Urothelium cell line (cell line): ENCODE results near the gene TMEM14C.
"Not testable (repeated sequence)": the region's sequence is repeated elsewhere in the genome, so short reads cannot be mapped to it uniquely, and the experiment has no call there.

Source experiments
- DNase-seq: peaks from one replicate; pipeline ENCODE4 v3.0.0; 2011; ENCODE audit warnings: low spot score, mixed read lengths
- FAIRE-seq: peaks from 2 replicates; lab custom pipeline; 2011; peaks lifted over from hg19 to GRCh38; lab: Jason Lieb, UNC

The TMEM14C gene

DNA sequence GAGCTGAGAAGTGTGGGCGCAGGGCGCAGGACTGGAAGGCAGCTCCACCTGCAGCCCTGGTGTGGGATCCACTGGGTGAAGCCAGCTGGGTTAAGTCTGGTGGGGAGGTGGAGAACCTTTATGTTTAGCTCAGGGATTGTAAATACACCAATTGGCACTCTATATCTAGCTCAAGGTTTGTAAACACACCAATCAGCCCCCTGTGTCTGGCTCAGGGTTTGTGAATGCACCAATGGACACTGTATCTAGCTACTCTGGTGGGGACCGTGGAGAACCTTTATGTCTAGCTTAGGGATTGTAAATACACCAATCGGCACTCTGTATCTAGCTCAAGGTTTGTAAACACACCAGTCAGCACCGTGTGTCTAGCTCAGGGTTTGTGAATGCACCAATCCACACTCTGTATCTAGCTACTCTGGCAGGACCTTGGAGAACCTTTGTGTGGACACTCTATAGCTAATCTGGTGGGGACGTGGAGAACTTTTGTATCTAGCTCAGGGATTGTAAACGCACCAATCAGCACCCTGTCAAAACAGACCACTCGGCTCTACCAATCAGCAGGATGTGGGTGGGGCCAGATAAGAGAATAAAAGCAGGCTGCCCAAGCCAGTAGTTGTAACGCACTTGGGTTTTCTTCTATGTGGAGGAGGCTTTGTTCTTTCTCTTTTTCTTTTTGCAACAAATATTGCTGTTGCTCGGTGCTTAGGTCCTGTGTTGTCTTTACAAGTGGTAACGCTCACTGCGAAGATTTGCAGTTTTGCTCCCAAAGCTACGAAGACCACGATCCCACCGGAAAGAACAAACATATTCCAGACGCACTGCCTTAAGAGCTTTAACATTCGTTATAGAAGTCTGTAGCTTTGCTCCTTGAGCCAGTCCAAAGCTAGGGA, 1.7 kb upstream of the TMEM14C start:
- not testable (repeated sequence) for DNase-seq, FAIRE-seq

DNA sequence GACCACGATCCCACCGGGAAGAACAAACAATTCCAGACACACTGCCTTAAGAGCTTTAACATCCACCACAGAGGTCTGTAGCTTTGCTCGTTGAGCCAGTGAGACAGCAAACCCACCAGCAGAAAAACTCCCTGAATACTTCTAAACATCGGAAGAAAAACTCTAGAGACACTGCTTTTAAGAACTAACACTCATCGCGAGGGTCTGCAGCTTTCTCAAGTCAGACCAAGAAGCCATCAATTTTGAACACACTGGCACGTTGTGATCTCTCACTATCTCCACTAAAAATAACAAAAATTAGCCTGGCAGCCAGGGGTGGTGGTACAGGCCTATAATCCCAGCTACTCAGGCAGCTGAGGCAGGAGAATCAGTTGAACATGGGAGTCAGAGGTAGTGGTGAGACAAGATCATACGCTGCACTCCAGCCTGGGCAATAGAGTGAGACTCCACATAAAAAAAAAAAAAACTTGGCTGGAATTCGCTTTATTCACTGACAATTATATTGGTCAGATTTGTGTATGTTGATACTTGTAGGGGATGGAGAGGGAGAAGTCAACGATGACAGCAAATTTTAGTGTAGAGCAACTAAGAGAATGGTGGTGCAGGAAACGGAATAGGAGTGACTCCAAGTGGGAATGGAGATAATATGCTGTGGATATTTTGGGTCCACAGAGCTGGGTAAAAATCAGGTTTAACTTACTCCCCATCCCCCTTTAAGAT, 860 bp upstream of the TMEM14C start:
- no peak for DNase-seq
- no peak for FAIRE-seq

DNA sequence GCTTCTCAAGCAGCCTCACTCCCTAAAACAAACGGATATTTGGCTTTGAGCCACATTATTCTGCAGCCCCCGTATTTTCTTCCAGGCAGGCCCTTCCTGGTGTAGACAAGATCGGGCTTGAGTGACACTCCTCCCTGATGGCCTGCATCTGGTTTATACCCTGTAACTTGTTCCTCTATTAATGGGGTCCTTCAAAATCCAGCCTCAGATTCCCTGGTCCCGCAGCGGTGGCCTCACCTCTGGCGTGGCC, 375 bp upstream of the TMEM14C start:
- FAIRE-seq: no peak
- no peak for DNase-seq

DNA sequence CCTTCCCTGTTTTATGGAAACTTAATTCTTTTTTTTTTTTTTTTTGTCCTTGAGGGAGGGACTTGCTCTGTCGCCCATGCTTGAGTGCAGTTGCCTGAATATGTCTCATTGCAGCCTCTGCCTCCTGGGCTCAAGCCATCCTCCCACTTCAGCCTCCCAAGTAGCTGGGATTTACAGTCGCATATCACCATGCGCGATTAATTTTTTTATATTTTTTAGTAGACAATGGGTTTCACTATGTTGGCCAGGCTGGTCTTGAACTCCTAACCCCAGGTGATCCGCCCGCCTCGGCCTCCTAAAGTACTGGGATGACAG, 654 bp downstream of the TMEM14C start:
- FAIRE-seq: no peak
- no peak for DNase-seq

DNA sequence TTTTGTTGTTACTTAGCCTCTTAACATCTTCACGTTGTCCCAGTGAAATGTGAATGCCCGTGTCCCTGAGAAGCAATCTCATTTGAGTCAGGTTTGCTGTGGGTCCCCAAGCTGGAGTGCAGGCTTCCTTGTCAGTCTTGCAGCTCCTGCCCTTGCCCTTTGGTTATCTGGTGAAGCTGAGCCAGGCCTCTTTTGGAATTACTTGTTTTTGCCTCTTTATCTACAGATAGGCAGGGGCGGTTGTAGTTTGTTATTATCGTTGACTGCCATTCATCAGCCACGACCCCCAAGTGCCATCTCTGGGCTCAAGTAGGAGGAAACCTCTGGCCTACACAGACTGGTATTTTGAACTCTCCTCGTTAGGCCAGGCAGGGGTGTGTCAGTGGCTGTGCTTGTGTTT, 2.2 kb downstream of the TMEM14C start:
- no peak for FAIRE-seq

DNA sequence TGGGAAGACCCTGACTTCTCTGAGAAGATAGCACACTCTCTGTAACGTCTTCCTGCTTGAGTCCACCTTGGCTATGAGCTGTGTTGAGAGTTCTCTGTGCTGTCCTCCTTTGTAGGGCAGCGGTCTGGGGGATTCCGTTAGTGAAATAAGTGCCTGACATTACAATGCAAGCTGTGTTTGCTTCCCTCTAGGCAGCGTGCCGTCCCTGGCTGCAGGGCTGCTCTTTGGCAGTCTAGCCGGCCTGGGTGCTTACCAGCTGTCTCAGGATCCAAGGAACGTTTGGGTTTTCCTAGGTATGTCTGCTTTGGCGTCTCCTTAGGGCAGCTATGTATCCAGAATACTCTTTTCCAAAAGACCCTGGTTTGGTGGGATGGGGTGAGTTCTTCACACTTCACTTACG, 2.8 kb downstream of the TMEM14C start:
- DNase-seq (no peak), FAIRE-seq (no peak)

More for the DNA sequence above, 2.2 kb downstream of the TMEM14C start:
- no peak for DNase-seq

DNA sequence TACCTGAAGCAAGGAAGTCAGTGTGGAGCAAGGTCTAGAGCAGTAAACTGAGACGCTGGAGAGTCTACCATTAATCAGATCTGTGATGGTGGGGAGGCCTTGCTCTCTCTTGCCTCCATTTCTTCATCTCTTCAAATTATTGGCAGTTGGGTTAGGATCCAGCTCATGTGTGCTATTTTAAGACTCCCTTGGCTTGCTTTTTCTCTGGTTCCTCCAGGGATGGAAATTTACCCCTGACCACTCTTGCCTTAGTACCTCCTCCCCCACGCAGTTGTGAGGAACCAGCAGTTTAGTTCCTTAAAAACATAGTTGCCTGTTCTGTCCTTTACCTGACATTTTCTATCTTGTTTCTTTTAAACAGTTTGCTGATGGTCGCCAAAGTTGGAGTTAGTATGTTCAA, 7.4 kb downstream of the TMEM14C start:
- FAIRE-seq: no peak
- DNase-seq: no peak

DNA sequence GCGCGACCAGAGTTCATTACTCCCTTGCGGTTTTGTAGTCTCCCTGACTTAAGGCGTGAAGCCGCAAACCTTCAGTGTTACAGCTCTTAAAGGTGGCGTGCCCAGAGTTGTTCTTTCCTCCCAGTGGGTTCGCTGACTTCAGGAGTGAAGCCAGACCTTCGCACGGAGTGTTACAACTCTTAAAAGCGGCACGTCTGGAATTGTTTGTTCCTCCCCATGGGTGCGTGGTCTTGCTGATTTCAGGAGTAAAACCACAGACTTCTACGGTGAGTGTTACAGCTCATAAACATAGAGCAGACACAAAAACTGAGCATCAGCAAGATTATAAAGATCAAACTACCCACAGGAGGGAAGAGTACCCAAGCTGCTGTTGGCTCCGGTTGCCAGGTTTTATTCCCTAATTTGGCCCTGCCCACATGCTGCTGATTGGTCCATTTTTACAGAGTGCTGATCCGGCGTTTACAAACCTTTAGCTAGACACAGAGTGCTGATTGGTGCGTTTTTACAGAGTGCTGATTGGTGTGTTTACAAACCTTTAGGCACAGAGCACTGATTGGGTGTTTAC, 10.4 kb downstream of the TMEM14C start:
- no peak for DNase-seq
- no peak for FAIRE-seq

DNA sequence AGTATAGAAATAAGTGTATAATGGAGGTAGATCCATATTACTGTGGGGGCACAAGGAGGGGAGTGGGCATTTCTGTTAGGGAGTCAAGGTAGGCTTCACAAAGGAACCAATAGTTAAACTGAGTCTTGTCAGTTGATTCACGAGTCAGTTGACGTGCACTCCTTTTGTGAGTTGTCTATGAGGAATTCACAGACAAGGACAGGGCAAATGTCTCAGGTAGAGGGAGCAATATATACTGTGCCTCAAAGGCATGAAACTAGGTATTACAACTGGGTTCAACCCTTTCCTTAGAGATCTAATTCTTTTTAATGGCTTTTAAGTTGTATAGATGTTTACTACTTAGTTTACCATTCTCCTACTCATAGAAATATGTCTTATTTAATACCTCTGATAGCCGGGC, 11.0 kb downstream of the TMEM14C start:
- FAIRE-seq (no peak), DNase-seq (no peak)

DNA sequence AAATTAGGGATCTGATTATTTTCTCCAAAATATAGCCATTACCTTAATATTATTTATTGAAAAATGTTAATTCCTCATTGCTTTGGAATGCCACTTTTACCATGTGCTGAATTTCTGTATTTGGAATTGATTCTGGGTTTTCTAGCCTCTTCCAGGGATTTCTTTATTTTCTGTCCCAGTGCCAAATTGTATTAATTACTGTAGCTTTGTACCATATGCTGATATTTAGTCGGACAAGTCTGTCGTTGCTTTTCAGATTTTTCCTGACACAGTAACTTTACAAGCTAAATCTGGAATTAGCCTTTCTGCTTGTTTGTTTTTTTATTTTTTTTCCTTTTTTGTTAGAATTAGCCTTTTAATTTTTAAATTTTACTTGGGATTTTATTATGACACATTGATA, 13.9 kb downstream of the TMEM14C start:
- DNase-seq (no peak), FAIRE-seq (no peak)

DNA sequence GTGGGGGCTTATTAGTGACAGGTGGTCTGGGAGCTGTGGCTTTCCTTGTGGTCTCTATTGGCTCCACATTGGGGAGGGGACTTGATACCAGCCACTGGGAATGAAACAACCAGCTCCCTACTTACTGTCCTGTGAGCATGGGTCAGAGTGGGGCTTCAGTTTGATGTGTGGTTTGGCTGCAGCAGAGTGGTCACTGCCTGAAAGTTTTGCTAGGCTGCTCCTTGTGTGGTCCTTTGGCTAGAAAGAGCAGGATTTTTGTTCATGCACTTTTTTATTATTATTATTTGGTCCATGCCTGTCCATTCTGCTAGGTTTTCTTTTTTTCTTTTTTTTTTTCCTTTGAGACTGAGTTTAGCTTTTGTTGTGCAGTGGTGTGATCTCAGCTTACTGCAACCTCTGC, 17.2 kb downstream of the TMEM14C start:
- no peak for FAIRE-seq
- no peak for DNase-seq

DNA sequence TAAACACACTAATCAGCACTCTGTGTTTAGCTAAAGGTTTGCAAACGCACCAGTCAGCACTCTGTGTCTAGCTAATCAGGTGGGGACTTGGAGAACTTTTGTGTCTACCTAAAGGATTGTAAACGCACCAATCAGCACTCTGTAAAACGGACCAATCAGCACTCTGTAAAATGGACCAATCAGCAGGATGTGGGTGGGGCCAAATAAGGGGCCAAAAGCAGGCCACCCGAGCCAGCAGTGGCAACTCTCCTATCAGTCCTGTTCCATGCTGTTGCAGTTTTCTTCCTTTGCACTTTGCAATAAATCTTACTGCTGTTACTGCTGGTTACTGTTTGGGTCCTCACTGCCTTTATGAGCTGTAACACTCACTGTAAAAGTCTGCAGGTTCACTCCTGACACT, 18.8 kb downstream of the TMEM14C start:
- not testable (repeated sequence) for DNase-seq, FAIRE-seq

DNA sequence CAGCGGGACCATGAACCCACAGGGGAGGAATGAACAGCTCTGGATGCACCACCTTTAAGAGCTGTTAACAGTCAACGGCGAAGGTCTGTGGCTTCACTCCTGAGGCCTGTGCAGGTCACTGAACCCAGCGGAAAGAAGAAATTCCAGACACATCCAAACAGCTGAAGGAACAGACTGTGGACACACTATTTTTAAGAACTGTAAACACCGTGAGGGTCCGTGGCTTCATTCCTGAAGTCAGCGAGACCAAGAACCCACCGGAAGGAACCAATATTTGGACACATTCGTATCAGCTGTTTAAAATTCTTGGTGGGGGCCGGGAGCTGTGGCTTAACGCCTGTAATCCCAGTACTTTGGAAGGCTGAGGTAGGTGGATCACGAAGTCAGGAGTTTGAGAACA, 19.4 kb downstream of the TMEM14C start:
- no peak for DNase-seq
- FAIRE-seq: no peak

DNA sequence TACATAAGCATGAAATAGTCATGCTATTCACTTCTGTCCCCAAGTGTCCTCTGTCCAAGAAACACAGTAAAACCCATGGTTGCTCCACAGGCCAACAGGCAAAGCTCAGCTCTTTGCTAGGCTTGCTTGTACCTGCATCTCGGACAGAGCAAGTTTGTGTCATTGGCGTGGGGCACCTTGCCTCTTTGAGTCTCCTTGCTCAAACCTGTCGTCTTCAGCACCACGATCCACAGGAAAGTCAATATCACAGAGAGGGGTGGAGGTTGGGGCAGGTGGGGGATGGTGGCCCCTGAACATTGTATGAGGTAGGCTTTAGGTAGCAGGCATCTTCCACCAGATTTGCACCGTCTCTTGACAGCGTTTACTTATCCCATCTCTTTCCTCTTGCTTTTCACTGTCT, 20.6 kb downstream of the TMEM14C start:
- DNase-seq (no peak), FAIRE-seq (no peak)

DNA sequence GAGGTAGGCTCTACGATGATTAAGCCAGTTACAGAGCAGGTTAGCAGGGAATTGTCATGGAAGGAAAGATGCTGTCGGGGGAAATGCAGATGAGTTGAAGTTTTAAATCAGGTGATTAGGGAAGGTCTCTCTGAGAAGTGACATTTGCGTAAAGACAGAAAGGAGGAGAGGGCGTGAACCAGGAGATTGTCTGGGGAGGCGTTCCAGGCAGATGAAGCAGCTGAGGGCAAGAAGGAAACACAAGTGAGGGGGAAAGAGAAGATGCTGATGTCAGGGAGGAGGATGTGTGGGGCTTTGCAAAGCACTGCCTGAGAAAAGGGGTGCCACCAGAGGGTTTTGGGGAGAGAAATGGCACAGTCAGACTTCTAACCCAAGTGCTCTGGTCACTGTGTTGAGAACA, 22.2 kb downstream of the TMEM14C start:
- DNase-seq (no peak), FAIRE-seq (no peak)

DNA sequence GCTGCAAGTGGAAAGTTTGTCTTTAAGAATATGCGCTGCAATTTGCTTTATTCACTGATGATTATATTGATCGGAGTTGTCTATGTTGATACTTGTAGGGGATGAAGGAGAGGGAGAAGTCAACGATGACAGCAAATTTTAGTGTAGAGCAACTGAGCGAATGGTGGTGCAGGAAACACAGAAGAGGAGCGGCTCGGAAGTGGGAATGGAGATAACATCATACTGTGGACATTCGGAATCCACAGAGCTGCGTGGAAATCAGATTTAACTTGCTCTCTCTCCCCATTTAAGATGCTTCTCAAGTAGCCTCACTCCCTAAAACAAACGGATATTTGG, 24.0 kb downstream of the TMEM14C start:
- FAIRE-seq (no peak), DNase-seq (no peak)

DNA sequence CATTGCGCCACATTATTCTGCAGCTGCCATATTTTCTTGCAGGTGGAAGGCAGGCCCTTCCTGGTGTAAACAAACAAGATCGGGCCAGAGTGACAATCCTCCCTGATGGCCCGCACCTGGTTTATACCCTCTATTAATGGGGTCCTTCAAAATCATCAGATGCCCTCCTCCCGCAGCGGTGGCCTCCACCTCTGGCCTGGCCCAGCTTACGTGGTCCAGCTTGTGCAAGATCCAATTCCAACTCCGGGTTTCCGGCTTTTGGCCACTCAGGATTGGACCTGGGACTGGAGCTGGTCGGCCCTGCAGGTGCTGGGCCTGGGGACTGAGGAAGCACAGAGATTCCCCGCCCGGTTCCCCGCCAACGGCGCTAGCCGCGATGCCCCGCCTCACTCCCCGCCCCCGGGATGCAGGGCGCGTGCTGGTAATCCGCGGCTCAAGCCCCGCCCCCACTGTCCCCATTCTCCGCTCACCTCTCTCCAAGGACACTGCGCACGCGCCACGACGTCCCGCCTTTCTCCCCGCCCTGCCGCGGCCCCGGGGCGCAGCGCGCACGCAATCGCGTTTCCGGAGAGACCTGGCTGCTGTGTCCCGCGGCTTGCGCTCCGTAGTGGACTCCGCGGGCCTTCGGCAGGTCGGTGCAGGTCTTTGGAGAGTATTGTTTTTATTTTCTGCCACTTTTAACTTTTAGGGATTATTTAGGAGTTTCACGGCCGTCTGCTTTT, 24.5 kb downstream of the TMEM14C start, which contains the start of gene TMEM14B:
TMEM14B (plus strand) TSS at position 555 of the 722 bp plus-strand sequence. CDS start 1,441 bp downstream, outside the sequence.
- DNase-seq (peak; percentile 98), FAIRE-seq (no peak)

DNA sequence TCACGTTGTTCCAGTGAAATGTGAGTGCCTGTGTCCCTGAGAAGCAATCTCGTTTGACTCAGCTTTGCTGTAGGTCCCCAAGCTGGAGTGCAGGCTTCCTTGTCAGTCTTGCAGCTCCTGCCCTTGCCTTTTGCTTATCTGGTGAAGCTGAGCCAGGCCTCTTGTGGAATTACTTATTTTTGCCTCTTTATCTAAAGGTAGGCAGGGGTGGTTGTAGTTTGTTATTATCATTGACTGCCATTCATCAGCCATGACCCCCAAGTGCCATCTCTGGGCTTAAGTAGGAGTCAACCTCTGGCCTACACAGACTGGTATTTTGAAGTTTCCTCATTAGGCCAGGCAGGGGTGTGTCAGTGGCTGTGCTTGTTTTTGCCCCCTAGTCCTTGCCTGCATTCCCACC, 26.9 kb downstream of the TMEM14C start:
- DNase-seq (no peak), FAIRE-seq (no peak)

DNA sequence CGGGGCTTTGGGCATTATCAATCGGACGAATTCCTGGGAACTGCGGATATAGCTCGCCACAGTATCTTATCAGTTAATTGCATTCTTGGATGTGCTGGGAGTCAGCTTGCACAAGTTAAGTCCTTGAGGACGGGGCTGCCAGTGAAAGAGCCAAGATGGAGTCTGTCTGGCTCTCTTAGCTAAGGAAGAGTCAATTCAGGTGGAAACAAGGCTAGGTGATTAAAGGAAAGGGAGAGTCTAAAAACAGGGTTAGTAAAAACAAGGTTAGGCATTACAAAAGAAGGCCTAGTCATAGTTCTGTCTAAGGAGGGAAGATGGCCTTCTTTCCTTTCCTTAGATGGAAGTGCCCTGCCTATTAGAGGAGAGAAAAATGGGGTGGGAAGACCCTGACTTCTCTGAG, 27.7 kb downstream of the TMEM14C start:
- not testable (repeated sequence) for FAIRE-seq, DNase-seq

DNA sequence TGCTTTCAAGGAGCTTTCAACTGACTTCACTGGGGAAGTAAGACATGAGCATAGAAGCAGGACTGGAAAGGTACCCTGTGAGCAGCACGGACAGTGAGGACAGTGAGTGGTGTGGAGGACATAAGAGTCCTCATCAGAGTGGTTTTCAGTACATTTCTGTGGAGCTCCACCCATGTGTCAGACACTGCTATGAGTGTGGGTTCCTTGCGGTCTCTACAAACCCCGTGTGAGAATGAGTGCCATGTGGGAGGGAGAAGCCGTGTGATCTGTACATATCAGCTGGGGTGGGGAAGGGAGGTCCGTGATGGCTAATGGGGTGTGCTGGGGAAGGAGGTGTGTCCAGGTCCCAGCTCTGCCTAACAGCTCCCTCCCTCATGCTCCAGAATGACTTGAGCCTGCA, 28.9 kb downstream of the TMEM14C start:
- DNase-seq, FAIRE-seq: not testable (repeated sequence)

DNA sequence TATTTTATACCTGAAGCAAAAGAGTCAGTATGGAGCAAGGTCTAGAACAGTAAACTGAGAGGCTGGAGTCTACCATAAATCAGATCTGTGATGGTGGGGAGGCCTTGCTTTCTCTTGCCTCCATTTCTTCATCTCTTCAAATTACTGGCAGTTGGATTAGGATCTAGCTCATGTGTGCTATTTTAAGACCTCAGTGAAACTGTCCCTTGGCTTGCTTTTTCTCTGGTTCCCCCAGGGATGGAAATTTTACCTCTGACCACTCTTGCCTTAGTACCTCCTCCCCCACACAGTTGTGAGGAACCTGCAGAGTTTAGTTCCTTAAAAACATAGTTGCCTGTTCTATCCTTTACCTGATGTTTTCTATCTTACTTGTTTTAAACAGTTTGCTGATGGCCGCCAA, 33.2 kb downstream of the TMEM14C start:
- FAIRE-seq: no peak
- DNase-seq: no peak
